H1 (cell line): ENCODE results near the gene NMRK2. TPM values are rescaled to one million over a fixed set of nuclear protein-coding genes. Genes with fewer than 3 reads are reported as not detected.
A peak's percentile ranks its signal among the peaks of the same experiment; 100 is the strongest.
"Not testable (repeated sequence)": the region's sequence is repeated elsewhere in the genome, so short reads cannot be mapped to it uniquely, and the experiment has no call there.

ENCODE experiments used
- CTCF ChIA-PET: fragments of 300-600 bp; sonication (Branson Sonifier 250); formaldehyde crosslinking; loops from one replicate; lab custom pipeline; 2021; ENCODE audit not compliant: partially characterized antibody; lab: Charles Lee
- POLR2A ChIA-PET: fragments of 300-600 bp; sonication (Branson Sonifier 250); formaldehyde crosslinking; loops from one replicate; lab custom pipeline; 2021; ENCODE audit warnings: inconsistent platforms; ENCODE audit not compliant: partially characterized antibody; lab: Charles Lee
- DNase-seq, 2 experiments: peaks; one replicate each; pipeline versions ENCODE4 v3.0.0 to v3.0.0-alpha.2; 2010 to 2022; ENCODE audit warnings: low spot score in 2 of 2, low read depth in 1 of 2, mixed read lengths in 1 of 2
- FAIRE-seq: peaks from 2 replicates; lab custom pipeline; 2011; peaks lifted over from hg19 to GRCh38; lab: Jason Lieb, UNC
- H2AFZ ChIP-seq: 2 replicates; pipeline ENCODE4 v1.8.1; 2012; ENCODE audit warnings: low read length, inconsistent platforms
- H2AK5ac ChIP-seq: 2 replicates; pipeline ENCODE4 v1.6.1; 2013; ENCODE audit warnings: low read depth, low read length
- H2BK120ac ChIP-seq: replicated peaks from 2 replicates; pipeline ENCODE3; 2013; ENCODE audit warnings: low read depth, low read length, inconsistent platforms
- H2BK12ac ChIP-seq: 2 replicates; pipeline ENCODE4 v1.6.1; 2013; ENCODE audit warnings: low read depth, low read length
- H2BK15ac ChIP-seq: 2 replicates; pipeline ENCODE4 v1.6.1; 2013; ENCODE audit warnings: low read length
- H2BK20ac ChIP-seq: 2 replicates; pipeline ENCODE4 v1.6.1; 2013; ENCODE audit warnings: low read length
- H2BK5ac ChIP-seq: 2 replicates; pipeline ENCODE4 v1.6.1; 2013; ENCODE audit warnings: low read depth, low read length
- H3K14ac ChIP-seq: 2 replicates; pipeline ENCODE4 v1.6.1; 2013; ENCODE audit warnings: inconsistent platforms; ENCODE audit not compliant: insufficient read length
- H3K18ac ChIP-seq: 2 replicates; pipeline ENCODE4 v1.6.1; 2013; ENCODE audit warnings: low read length; ENCODE audit errors: extremely low read depth
- H3K23ac ChIP-seq: 2 replicates; pipeline ENCODE4 v1.6.1; 2013; ENCODE audit warnings: inconsistent platforms; ENCODE audit not compliant: insufficient read length
- H3K23me2 ChIP-seq: 2 replicates; pipeline ENCODE4 v1.6.1; 2013; ENCODE audit warnings: low read depth, low read length
- H3K27ac ChIP-seq: 2 replicates; pipeline ENCODE4 v1.6.1; 2011; ENCODE audit warnings: low read depth, low read length, inconsistent platforms
- H3K27me3 ChIP-seq, 4 experiments: replicated peaks in 1 of 4; 1 replicate in 1 of 4; 2 replicates in 3 of 4; pipeline versions ENCODE4 v1.6.1 to v1.8.1; 2011 to 2013; ENCODE audit warnings: low read length in 3 of 4, mild to moderate bottlenecking in 3 of 4, inconsistent platforms in 2 of 4, mixed read lengths in 2 of 4, moderate library complexity in 1 of 4; ENCODE audit not compliant: control insufficient read depth in 3 of 4, insufficient read depth in 3 of 4; ENCODE audit errors: extremely low read depth in 1 of 4
- H3K36me3 ChIP-seq, 4 experiments: 2 replicates each; pipeline versions ENCODE4 v1.6.1 to v1.8.1; 2011 to 2013; ENCODE audit warnings: mild to moderate bottlenecking in 4 of 4, low read length in 3 of 4, moderate library complexity in 2 of 4, control low read depth in 1 of 4, inconsistent platforms in 1 of 4; ENCODE audit not compliant: insufficient read depth in 4 of 4, control insufficient read depth in 2 of 4
- H3K4ac ChIP-seq: replicated peaks from 2 replicates; pipeline ENCODE3; 2013; ENCODE audit warnings: low read length, low read depth, mixed read lengths, inconsistent platforms; ENCODE audit not compliant: insufficient read length
- H3K4me1 ChIP-seq, 4 experiments: replicated peaks in 1 of 4; 1 replicate in 1 of 4; 2 replicates in 3 of 4; pipeline versions ENCODE4 v1.6.1 to v1.8.1; 2011 to 2013; ENCODE audit warnings: low read length in 3 of 4, inconsistent platforms in 2 of 4, mixed read lengths in 1 of 4; ENCODE audit not compliant: insufficient read depth in 4 of 4, control insufficient read depth in 3 of 4
- H3K4me2 ChIP-seq, 2 experiments: 2 replicates each; pipeline versions ENCODE4 v1.6.1 to v1.8.1; 2011 to 2013; ENCODE audit warnings: low read depth in 2 of 2, low read length in 2 of 2, control low read depth in 1 of 2, inconsistent platforms in 1 of 2, mild to moderate bottlenecking in 1 of 2; ENCODE audit not compliant: insufficient read depth in 1 of 2
- H3K4me3 ChIP-seq, 4 experiments: fragments of 200-600, 300-600 bp in 1 of 4; sonication (generic), shearing (Covaris generic), sonication (Bioruptor Twin) in 1 of 4; 2 replicates each; pipeline versions ENCODE4 v1.5.1 to v1.8.1; 2011 to 2016; ENCODE audit warnings: low read length in 4 of 4, low read depth in 3 of 4, control low read depth in 2 of 4, inconsistent platforms in 2 of 4, mild to moderate bottlenecking in 2 of 4, mixed read lengths in 1 of 4, moderate library complexity in 1 of 4; ENCODE audit not compliant: insufficient read depth in 2 of 4; ENCODE audit errors: extremely low read depth in 1 of 4
- H3K56ac ChIP-seq: replicated peaks from 2 replicates; pipeline ENCODE3; 2013; ENCODE audit warnings: low read depth, mild to moderate bottlenecking, mixed read lengths, low read length, inconsistent platforms; ENCODE audit not compliant: insufficient read length
- H3K79me1 ChIP-seq: 2 replicates; pipeline ENCODE4 v1.6.1; 2013; ENCODE audit warnings: low read depth, low read length, control low read depth
- H3K79me2 ChIP-seq, 2 experiments: 2 replicates each; pipeline versions ENCODE4 v1.6.1 to v1.8.1; 2012 to 2013; ENCODE audit warnings: low read length in 2 of 2, mild to moderate bottlenecking in 2 of 2, inconsistent platforms in 1 of 2; ENCODE audit not compliant: insufficient read depth in 2 of 2, control insufficient read depth in 1 of 2
- H3K9ac ChIP-seq, 4 experiments: replicated peaks in 1 of 4; 1 replicate in 1 of 4; 2 replicates in 3 of 4; pipeline versions ENCODE4 v1.6.1 to v1.8.1; 2011 to 2013; ENCODE audit warnings: low read depth in 3 of 4, low read length in 3 of 4, control low read depth in 2 of 4, mild to moderate bottlenecking in 2 of 4, moderate library complexity in 2 of 4, inconsistent platforms in 1 of 4; ENCODE audit errors: extremely low read depth in 1 of 4
- H3K9me3 ChIP-seq, 2 experiments: 2 replicates each; pipeline versions ENCODE4 v1.6.1 to v1.8.1; 2012 to 2013; ENCODE audit warnings: mild to moderate bottlenecking in 2 of 2, moderate library complexity in 2 of 2, control low read depth in 1 of 2, inconsistent platforms in 1 of 2, low read depth in 1 of 2, low read length in 1 of 2, mixed read lengths in 1 of 2; ENCODE audit not compliant: insufficient read depth in 2 of 2
- H4K20me1 ChIP-seq, 2 experiments: replicated peaks in 1 of 2; 2 replicates each; pipeline versions ENCODE3 to v1.8.1; 2011 to 2013; ENCODE audit warnings: inconsistent platforms in 2 of 2, low read length in 2 of 2, mild to moderate bottlenecking in 1 of 2; ENCODE audit not compliant: insufficient read depth in 2 of 2, control insufficient read depth in 1 of 2
- H4K5ac ChIP-seq: 2 replicates; pipeline ENCODE4 v1.6.1; 2013; ENCODE audit warnings: low read length, low read depth, mixed read lengths, inconsistent platforms; ENCODE audit not compliant: insufficient read length
- H4K8ac ChIP-seq: 2 replicates; pipeline ENCODE4 v1.8.0; 2013; ENCODE audit warnings: mild to moderate bottlenecking, moderate library complexity, low read length, inconsistent platforms; ENCODE audit not compliant: insufficient read depth; ENCODE audit errors: extremely low read depth
- H4K91ac ChIP-seq: replicated peaks from 2 replicates; pipeline ENCODE3; 2013; ENCODE audit warnings: low read length, mixed read lengths, inconsistent platforms; ENCODE audit not compliant: insufficient read length
- MAFK ChIP-seq: IDR thresholded peaks from 2 replicates; pipeline ENCODE4 v1.6.1; 2012; ENCODE audit warnings: low read depth, mild to moderate bottlenecking, improper control_type of control experiment, low read length
- RBBP5 ChIP-seq: IDR thresholded peaks from 2 replicates; pipeline ENCODE4 v1.7.1; 2012; ENCODE audit warnings: low read depth, mild to moderate bottlenecking, inconsistent platforms, low read length, moderate library complexity, borderline replicate concordance
- SIX5 ChIP-seq: IDR thresholded peaks from 2 replicates; pipeline ENCODE4 v1.6.1; 2011; ENCODE audit warnings: mild to moderate bottlenecking, low read depth, low read length
- SUZ12 ChIP-seq: fragments of 200-600 bp; sonication (generic); IDR thresholded peaks from 2 replicates; pipeline ENCODE4 v1.6.1; 2012; ENCODE audit warnings: mild to moderate bottlenecking, inconsistent platforms, low read length, moderate library complexity, mixed read lengths
- WGBS, 2 experiments: shearing (Covaris generic) in 1 of 2; methylation state at CpG; one replicate each; pipeline versions ENCODE4 v1.1.6 to v1.1.7; 2013 to 2015; ENCODE audit warnings: low lambda C conversion rate in 2 of 2, mixed read lengths in 2 of 2, inconsistent platforms in 1 of 2, low coverage in 1 of 2, missing lambda C conversion rate in 1 of 2; ENCODE audit not compliant: insufficient replicate concordance in 2 of 2, insufficient coverage in 1 of 2, insufficient read length in 1 of 2; ENCODE audit errors: extremely low coverage in 1 of 2, missing lambda C conversion rate in 1 of 2; 5-methylcytosine and 5-hydroxymethylcytosine counted together
- polyA plus RNA-seq, 7 experiments: library from polyadenylated mRNA; depleted of rRNA in 3 of 7; stranded (reverse) in 5 of 7; unstranded in 2 of 7; fragments of >200 nt in 5 of 7; fragments of 200-250 nt in 2 of 7; gene quantifications; 1 replicate in 5 of 7; 2 replicates in 1 of 7; 4 replicates in 1 of 7; pipeline versions ENCODE4 v1.2.1 to v1.2.3, GENCODE V29; 2011 to 2013; ENCODE audit warnings: missing spikeins in 2 of 7, mixed read lengths in 2 of 7
- total RNA-seq: library from RNA; stranded (reverse); fragmentation: NEBNext Ultra II Directional; extraction: Animal tissue kit (Norgen Biotek cat#: 25700); gene quantifications from 2 replicates; pipeline ENCODE4 v1.2.1, GENCODE V29; 2021

The NMRK2 gene
- total and polyA plus RNA-seq, 2 of the 8 experiments (the other 6 are each of a cell fraction or from before 2014, with no cell fraction given): 87.4 to 206 TPM

DNA sequence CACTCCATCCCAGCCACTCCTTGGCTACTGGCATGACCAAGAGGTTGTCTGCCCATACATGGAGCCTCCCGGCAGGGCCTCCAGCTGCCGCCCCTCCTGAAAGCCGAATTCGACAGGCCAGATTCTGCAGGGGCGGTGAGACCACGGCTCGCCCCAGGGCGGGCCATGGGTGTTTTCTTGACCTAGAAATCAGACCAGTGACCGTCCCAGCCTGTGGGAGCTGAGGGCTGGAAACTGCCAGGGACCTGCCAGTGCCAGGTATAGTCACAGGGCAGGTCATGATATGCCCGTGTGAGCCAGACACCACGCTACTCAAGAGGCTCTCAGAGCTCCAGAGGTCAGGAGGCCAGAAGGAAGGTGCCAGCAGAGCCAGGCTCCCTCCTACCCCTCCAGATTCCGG is 21.2 kb downstream of the NMRK2 start (continued):
- TF ChIP-seq SUZ12: no peak
- no peak for TF ChIP-seq MAFK
- no peak for TF ChIP-seq SIX5
- no peak for TF ChIP-seq RBBP5

DNA sequence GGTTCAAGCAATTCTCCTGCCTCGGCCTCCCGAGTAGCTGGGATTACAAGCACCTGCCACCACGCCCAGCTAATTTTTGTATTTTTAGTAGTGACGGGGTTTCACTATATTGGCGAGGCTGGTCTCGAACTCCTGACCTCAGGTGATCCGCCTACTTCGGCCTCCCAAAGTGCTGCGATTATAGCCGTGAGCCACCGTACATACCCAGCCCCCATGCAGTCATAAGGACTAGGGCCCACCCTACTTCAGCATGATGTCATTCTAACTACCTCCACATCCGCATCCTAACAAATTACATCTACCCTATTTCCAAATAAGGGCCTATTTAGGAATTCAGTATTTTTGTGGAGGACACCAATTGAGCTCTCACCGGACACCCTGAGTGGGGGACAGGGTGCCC is 22.4 kb downstream of the NMRK2 start:
- not testable (repeated sequence) for H2AFZ ChIP-seq, H3K56ac ChIP-seq, H4K5ac ChIP-seq, H3K4ac ChIP-seq, H2BK15ac ChIP-seq, H3K4me2 ChIP-seq, DNase-seq, H3K4me1 ChIP-seq, H2BK12ac ChIP-seq, H3K27ac ChIP-seq, H3K79me1 ChIP-seq, H2BK20ac ChIP-seq, H4K91ac ChIP-seq, H2BK120ac ChIP-seq, H2AK5ac ChIP-seq, H3K9me3 ChIP-seq, H3K4me3 ChIP-seq, H3K23ac ChIP-seq, H3K14ac ChIP-seq, H3K23me2 ChIP-seq, H2BK5ac ChIP-seq, H3K79me2 ChIP-seq, H3K9ac ChIP-seq, H3K18ac ChIP-seq, H3K27me3 ChIP-seq, H4K20me1 ChIP-seq, FAIRE-seq
- ChIA-PET CTCF (interaction anchor here (0.6 to 1.6 kb wide), 4 partner anchors 9 to 172 kb away, joined by 3 to 4 read pairs (median 3); no protein-coding TSS in a partner anchor), POLR2A (interaction anchor here (0.6 to 24.8 kb wide), 12 partner anchors 10 to 92 kb away, joined by 3 to 870 read pairs (median 8); partner anchors contain the start of genes DAPK3, EEF2, NMRK2 and ZFR2)
- Histone ChIP-seq H4K8ac (peak overlapping the region; percentile 45; the same call in 1 of the 2 replicates), H3K36me3 (peaks cover 2 to 24% (median 8%) of the 10 kb centered on the region in 4 experiments; a peak in 5 of 8 replicates)
- 94% methylated on average over 13 of the region's 13 CpGs; no CpG with 5 or more reads in 1 of the 2 experiments for WGBS, 2 experiments
